ENCODE measurements around the gene TMOD4.

TMOD4 gene

GRCh38 chr1:151124763-151125403, 50.9 kb downstream of the TMOD4 start:
- Mint-ChIP-seq H3K27me3 (ENCODE audit: low read depth, poor library complexity) (peaks cover 6% of the 10 kb centered on the region), H3K27ac (no peak overlapping the region), H3K4me1 (peaks cover 23% of the 10 kb centered on the region), H3K36me3 (ENCODE audit: low read depth) (peaks cover 9% of the 10 kb centered on the region), H3K4me3 (no peak overlapping the region), H3K9me3 (no peaks in the 10 kb centered on the region)
- no peak for DNase-seq
- TF ChIP-seq CTCF (IDR thresholded peaks at IDR 0.05) = no peak

Measured in nephron progenitor cell (in vitro differentiated cells).